Ammon's horn (tissue), 1 donor: Measurements from ENCODE around the gene IL10.

Experiments used
- DNase-seq: peaks from one replicate; pipeline ENCODE4 v3.0.0-alpha.2; 2016; ENCODE audit warnings: low spot score

Gene IL10

DNA sequence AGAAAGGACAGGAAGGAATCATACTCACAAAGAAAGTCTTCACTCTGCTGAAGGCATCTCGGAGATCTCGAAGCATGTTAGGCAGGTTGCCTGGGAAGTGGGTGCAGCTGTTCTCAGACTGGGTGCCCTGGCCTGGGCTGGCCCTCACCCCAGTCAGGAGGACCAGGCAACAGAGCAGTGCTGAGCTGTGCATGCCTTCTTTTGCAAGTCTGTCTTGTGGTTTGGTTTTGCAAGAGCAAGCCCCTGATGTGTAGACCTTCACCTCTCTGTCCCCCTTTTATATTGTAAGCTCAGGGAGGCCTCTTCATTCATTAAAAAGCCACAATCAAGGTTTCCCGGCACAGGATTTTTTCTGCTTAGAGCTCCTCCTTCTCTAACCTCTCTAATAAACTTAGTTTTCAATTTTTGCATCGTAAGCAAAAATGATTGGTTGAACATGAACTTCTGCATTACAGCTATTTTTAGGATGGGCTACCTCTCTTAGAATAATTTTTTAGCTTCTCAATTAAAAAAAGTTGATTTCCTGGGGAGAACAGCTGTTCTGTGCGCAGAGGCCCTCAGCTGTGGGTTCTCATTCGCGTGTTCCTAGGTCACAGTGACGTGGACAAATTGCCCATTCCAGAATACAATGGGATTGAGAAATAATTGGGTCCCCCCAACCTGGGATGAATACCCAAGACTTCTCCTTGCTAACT, at the start of gene IL10:
TSS of gene IL10 (minus strand) at position 252 of the 695 bp plus-strand sequence. CDS start at position 193, 59 bp downstream.
- DNase-seq, result peak; percentile 70

DNA sequence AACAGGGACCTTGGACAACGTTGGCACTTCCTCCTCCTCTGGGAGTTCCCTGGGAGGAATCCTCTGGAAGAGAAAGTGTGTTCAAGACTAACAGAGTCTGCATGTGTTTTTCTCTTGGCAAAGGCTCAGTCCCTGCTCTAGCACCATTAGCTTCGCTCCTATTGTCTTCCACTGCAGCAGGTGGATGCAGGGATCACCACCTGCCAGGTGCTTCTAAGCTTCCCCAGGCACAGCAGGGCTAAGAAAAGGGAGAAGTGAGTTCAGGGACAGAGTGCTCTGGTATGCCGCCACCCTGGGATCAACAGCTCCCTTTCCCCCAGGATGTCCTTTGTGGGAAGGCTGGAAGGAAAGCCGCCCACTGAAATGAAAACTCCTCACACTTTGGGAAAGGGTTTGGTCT, 49.2 kb upstream of the IL10 start:
- DNase-seq, result no peak

DNA sequence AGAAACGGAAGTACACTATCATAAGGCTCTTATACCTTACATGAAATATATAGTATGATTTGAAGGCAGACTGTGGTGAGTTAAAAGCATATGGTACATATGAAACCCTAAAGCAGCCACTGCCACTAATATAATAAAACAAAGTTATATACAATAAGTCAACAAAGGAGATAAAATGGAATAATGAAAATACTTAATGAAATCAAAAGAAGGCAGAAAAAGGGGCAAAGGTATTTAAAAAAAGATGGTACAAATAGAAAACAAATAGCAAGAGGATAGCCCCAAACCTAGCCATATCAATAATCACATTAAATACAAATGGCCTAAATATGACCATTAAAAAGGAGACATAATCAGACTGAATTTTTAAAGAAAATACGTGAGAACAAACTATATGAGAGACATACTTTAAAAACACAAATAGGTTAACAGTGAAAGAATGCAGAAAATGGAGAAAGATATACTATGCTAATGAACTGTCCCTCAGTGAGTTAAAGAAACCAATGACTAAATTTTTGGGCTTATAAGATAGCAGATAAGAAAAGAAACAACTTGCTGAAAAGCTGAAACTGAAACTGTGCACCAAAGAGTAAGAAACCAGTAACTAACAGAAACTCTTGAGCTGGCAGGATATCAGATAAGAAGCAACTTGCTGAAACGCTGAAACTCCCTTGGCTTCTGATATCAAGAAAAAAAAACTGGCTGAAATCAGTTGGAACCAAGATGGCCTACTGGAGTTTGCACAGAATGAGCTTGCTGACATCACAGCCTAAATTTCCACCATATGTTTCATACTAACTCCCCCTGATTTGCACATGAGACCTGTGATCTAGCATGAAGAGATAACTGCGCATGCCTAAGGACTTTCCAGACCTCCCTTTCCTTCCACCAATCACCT, 44.3 kb upstream of the IL10 start:
- no peak for DNase-seq

DNA sequence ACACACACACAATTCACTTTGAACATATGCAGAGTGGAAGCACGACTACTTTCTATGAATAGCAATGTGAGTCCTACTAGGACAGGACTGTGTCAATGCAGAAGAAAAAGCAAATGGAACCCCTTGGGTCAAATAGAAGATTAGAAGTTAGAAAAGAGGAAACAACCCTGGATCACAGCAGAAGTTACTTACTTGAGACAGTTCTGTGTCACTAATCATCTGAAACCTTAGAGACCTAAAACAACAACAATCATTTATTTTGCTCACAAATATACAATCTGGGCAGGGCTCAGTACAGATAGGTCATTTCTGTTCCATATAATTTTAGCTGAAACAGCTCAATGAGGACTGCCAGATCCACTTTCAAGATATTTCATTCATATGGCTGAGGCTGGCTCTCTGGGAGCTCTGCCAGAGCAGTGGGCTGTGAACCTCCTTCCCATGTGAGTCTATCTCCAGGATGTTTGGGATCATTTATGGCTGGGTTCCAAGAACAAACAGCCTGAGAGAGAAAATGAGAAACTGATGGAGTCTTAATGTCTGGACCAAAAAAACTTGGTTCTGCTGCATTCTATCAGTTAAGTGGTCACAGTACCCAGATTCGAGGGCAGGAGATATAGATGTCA, 42.5 kb upstream of the IL10 start:
- DNase-seq, result no peak

DNA sequence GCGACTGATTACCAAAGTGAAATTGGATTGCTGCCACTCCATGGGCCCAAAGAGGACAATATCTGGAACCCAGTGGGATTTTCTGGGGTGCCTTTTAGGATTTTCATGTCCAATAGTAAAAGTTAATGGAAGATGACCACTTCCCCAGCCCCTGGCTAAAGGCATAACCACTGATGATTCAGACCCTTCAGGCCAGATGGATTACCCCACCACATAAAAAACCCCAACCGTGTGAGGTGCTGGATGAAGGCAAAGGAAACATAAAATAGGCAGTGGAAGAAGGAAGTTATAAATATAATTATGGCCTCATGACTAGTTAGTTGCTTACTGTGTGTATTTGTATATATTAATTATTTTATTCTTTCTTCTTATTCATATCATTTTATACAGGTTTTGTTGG, 40.2 kb upstream of the IL10 start:
- DNase-seq, result no peak

DNA sequence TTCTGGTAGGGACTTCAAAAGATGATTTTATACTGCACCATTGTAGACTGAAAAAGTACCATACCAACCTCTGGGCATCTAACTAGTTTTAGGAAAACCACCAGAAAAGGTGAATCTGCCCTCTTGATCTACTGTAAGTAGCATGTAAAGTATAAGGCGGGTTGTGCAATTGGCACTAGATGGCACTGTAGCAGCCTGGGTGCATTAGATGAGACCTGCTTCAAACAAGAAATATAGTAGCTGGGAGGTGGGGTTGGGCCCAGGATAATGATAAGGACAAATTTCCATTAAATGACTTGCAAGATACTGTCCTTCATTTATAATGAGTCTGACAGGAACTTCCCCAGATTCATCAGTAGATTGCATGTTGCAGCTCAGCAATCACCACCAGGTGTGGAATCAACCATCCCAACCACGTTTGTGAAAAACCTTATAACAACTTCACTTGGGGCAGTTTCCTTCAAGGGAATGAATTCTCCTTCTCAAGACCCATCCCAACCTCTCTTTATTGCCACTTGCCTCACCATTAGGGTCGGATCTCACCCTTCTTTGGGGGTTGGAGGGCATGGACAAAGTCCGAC, 37.3 kb upstream of the IL10 start:
- no peak for DNase-seq

DNA sequence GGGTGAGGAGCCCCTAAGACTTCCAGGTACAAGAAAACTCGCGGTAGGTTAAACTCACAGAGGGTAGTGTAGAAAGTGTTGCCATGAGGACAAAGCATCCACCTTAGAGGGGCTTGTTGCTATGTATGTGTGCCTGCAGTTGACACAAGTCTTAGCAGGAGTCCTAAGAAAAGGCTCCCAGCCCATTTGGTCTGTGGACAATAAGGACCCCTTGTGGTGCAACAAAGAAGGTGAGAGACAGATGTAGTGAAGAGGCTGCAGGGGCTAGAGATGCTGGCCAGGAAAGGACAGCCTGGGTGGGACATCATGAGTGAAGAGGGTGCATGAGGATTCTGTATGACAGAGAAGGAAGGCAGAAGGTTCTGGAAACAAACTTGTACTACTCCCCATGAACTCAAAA, 36.3 kb upstream of the IL10 start:
- no peak for DNase-seq

DNA sequence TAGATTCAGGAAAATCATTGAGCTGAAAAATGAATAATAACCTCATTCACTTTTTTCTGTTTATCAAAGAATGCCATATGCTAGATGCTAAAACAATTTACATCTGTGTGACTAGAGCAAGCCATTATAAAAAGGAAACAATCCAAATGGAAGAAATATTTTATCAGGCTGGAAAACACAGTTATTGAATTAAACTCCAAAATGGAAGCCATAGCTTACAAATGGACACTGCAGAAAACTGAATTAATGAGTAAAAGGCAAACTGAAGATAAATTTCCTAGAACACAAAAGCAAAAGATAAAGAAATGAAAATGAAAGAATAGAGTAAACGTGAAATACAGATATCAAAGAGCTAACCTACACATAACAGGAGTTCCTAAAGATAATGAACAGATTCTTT, 33.1 kb upstream of the IL10 start:
- DNase-seq, result no peak

DNA sequence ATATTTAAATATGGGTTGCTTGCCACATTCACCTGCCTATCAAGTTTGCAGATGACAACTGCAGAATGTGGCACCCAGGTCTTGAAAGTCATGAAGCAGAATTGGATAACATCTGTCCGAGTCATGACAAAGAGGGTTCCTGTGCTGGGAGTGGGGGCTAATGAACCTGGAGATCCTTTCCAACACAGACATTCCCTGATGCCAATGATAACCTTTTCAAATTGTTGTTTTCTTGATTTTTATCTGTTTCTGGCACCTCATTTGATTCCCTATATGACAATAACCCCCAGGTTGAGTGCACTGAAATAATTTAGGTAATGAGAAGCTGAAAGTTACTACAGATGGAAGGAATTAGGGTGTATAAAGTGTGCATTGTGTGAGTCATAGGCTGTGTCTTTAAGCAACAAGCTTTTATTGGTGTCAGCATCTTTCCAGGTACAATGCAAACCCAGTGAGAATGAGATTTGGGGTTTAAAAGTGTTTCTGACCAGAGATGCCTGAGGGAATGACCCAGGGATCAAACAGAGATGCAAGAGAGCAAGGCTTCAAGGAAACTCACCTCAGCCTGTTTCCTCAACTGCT, 32.0 kb upstream of the IL10 start:
- no peak for DNase-seq

DNA sequence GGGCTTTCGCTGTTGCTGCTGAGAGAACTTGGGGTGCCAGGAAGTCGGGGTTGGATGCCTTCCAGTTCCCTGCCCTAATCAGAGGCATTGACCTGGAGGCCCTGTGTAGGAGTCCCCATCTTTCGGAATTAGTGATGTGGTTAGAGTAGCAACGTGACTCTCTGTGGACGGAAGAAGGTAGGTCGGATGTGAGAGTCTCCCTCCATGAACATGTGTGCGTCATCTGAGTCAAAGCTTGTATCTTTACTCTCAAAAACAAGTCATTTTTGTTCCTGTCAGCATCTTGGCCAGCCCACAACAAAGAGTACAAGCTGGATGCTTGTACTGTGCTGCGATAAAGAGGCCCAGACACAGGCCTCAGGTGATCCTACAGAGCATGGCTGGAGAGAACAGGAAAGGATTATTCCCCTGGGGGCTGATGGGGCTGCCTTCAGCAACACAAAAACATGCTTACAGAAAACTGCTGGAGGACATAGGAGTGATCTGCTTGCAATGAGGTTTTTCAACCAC, 31.0 kb upstream of the IL10 start:
- DNase-seq, result no peak

DNA sequence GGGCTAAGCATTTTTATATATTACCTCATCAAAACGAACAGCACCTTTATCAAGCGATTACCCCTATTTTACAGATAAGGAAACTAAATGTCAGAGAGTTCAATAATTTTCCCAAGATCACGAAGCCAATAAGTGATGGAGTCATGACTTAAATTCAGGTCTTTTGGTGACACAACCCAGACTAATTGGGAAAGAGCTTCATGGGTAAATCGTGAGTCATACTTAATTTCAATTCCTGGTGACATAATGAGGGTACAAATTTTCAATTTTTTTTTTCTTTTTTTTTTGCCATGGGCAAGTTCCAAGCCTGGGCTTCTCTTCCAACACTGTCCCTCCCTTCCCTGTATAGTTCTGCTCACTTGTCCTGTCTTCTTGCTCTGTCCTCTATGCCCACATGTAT, 30.1 kb upstream of the IL10 start:
- DNase-seq, result no peak

DNA sequence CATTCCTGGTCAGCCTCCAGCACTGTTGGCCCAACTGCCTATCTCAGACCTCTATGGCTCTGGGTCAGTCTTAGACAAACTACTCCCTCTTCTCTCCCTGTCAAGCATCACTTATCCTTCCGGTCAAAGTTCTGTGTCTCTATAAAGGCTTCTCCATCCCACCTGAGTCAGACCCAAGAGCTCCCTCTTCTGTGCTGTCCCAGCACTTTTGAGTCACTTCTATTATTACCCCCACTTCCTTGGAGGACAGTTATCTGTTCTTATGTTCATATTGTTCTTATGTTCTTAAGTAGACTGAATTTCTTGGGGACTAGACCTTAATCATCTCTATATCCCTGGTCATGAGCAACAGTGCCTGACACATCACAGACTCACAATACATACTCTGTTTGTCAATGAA, 29.2 kb upstream of the IL10 start:
- DNase-seq, result no peak

DNA sequence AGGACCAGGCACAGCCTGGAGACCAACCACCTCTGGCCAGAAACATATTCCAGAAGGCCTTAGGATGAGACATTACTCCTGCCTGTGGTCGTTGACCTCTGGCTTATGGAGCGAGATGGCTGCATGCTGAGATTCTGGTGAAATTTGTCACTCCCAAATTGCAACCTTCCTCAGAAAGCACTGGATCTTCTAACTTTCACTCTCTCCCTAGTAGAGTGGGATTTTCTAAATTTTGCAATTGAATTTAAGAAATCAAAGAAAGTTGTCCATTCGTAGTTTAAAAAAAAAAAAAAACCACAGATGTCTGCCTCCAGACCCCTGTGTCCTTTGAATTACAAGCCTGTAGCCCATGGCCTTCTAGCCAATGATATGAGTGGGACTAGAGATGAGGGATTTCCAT, 28.6 kb upstream of the IL10 start:
- no peak for DNase-seq

DNA sequence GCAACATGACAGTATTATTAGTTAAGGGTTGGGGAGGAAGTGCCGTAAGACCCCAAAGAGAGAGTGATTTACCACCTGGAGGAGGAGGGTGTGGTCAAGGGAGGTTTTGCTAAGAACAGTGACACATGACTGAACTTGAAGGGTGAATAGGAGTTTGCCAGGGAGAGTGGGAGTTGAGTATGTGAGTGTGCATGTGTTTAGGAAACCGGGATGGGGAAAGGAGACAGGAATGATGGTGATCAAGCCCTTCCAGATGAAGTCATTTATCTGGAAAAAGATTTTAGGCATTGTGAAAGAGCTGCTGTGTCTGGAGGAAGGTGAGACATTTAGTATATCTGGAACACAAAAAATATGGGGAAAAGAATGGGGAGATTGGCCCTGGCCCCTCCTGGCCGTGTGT, 28.1 kb upstream of the IL10 start:
- no peak for DNase-seq

DNA sequence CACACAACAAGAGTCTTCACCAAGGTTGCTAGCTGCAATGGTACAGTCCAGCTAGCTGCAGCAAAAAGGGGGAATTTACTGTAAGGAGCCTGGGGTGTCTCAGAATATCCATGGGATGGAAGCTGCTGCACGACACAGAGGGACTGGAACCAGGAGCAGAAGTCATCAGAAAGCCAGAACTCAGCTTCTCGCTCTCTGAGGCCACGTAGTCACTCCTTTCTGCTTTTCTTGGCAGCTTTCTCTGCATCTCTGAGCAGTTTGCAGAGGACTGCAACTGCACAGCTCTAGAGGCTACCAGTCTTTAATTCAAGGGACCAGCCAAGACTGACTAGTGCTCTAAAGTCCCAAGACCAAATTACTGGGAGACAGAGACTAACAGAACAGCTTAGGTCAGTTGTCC, 27.0 kb upstream of the IL10 start:
- no peak for DNase-seq

DNA sequence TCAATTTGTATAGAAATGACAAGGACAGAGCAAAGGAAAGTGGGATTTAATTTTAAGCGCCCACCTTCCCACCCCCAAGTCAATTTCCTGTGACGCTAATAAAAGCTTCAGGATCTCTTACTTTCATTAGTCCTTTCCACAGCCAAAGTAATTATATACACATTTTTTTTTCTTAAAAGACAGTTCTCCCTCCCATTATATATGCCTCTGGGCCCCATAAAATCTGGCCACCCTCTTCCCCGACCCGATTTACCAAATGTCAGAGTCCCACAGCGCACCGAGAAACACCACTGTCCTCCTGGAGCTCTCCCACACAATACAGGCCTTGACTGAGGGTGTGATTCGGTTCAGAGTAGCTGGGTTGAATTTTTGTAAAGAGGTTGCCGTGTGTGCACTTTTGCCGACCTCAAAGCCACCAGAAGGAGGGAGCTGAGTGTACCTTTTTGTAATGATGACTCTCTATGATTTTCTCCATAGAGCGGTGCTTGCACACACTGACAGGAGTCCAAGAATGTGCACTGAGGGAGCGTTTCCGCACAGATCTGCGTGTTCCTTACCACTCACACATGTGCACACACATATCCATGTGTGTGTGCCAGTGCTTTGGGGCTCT, 26.2 kb upstream of the IL10 start:
- no peak for DNase-seq

DNA sequence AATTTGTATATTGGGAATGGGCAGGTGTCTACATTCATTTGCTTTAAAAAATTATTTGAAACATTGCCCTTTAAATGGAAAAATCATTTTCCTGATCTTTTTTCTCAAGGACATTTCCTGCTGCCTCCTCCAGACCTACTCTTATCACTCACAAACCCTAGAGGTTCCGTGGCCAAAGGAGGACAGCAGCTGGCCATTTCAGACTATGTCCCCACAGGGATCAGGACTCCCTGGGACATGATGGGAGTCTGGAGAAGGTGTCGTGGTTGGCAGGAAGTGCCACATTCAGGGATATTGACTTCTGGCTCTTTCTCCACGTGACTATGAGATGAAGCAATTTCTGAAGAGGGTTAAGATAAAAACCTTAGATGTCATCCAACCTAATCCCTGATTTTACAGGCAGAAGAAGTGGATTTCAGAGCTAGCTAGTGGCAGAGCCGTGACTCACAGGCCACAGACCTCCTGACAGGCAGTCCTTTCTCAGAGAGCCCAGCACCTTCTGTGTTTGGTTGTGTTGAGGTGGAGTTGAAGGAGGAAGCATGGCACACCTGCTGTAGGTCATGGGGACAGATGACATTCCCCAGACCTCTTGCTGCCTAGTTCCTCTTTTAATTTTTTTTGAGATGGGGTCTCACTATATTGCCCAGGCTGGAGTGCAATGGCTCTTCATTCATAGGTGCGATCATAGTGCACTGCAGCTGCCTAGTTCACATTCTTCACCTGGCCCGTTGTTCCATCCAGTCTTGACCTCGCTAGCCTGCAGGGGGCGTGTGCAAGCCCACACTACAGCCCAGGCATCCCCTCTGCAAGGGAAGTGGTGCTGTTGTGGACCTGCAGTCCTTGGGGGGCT, 25.5 kb upstream of the IL10 start:
- DNase-seq, result no peak

DNA sequence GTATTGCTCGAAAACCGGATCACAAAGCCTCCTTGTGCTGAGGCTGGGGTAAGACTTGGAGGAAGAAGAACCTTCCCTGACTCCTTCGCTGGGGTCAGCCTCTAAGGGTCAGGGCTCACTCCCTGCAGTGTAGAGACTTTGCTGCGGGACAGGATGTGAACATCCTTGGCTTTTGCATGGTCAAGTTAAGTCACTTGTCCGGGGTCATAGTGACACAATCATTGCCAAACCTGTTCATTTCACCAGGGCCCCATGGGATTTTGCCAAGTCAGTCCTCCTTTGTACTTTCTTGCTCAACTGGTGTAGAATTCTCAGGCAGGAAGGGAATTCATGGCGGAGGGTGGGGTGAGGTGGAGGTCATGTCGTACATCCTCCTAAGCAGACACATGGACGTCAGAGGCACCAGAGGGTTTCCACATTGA, 24.7 kb upstream of the IL10 start:
- DNase-seq, result no peak

DNA sequence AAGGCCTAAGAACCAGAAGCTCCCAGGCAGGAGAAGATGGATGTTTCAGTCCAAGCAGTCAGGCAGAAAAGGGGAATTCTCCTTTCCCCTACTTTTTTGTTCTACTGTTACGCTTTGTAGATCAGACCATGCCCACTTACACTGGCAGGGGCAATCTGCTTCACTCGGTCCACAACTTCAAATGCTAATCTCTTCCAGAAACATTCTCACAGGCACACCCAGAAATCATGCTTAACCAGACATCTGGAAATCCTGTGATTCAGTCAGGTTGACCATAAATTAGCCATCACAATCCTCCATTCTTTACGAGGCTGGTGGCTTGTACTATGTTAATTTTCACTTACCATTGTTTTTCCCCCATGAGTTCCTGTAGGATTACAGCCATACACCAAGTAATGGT, 23.8 kb upstream of the IL10 start:
- DNase-seq, result no peak

DNA sequence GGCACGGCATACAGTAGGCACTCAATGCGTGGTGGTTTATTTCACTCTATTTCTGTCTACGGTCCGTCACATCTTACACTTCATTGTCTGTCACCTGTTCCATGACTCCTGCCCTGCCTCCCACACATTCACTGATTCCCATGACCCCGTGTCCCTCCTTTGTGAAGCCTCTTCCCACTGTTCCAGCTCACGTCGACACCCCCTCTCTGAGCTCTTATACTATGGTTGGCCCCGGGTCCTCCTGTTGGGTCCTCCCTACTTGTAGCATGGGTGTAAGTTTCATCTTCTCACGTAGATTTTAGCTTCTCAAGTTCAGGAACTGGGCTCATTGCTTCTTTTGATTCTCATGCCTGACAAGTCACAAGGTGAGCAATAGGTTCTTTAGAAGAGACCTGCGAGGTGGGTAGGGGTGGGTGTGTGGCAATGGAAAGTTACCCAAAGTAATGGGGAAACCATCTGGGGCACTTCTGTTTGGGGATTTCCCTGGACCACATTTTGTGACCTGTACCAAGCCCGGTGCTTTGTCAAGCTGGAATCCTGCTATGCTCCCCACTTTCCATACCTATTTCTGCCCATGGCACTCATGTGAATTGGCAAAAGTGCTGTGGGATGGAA, 22.1 kb upstream of the IL10 start:
- no peak for DNase-seq
